Measurements from ENCODE around the gene CDIPT.

The CDIPT gene, protein sequence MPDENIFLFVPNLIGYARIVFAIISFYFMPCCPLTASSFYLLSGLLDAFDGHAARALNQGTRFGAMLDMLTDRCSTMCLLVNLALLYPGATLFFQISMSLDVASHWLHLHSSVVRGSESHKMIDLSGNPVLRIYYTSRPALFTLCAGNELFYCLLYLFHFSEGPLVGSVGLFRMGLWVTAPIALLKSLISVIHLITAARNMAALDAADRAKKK

DNA sequence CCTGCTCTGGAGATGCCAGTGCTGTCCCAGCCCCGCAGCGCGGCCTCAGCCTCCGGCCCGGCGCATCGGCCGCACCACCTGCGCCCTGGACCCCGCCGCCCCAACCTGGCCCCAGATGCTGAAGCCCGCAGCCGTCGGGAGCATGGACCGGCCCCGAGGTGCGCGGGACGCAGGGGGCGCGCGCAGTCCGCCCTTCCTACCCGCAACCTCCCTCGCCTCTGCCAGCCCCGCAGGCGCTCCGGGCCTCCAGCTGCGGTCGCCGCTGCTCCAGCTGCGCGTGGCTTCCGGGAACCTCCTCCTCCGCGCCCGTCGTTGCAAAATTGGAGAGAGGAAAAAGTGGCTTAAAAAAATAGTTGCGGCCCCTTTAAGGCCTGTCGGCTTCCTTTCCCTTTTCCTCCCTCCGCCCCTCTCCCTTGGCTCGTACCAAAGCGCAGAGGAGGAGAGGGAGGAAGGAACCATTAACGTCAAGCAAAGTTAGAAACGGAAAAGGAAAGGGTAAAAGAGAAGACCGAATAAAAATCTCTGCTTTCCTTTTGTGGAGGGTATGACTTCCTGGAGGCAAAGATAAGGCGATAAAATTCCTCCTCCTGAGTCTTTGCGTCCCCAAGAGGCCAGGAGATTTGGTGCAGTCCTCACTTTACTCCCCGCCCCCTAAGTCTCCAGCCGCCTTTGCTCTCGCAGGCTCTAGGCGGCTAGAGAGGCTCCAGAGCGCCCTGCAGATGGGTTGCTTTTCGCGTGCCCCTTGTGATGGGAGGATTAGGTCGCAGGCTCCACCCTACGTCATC is at the start of gene CDIPT:
Gene CDIPT, minus strand, starts transcription at position 343 of the 785 bp plus-strand sequence. CDS start 369 bp downstream, outside the sequence.
- DNase-seq, result peak; percentile 90 to 97

DNA sequence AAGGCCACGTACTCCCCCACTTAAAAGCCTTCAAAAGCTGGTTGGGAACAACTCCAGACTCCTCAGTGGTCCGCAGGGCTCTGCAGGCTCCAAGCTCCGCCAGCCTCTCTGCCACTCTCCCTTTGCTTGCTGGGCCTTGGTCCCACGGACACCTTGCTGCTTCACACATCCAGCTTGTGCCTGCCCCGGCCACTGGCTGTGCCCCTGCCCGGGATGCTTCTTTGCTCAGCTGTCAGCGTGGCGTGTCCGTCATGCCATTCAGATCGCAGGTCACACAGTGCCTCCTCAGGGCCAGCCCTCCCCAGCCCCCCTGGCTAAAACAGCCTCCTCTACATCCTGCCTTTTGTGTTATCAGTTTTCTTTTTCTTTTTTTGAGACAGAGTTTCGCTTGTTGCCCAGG is 49.1 kb upstream of the CDIPT start:
- no peak for DNase-seq

DNA sequence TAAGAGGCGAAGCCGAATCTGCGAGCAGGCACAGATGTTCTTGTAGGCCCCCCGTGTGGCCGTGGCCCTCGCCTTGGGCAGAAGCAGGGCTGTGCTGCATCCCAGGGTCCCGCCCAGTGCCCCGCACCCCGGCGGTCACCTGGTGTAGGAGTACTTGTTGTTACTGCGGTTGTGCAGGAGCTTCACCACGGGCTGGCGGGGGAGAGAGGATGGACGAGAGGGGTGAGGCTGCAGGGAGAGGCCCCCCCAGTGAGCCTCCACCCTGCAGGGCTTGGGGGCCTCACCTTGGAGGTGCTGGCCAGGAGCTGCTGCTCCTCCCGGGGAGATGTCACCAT is 48.6 kb upstream of the CDIPT start:
- no peak for DNase-seq

DNA sequence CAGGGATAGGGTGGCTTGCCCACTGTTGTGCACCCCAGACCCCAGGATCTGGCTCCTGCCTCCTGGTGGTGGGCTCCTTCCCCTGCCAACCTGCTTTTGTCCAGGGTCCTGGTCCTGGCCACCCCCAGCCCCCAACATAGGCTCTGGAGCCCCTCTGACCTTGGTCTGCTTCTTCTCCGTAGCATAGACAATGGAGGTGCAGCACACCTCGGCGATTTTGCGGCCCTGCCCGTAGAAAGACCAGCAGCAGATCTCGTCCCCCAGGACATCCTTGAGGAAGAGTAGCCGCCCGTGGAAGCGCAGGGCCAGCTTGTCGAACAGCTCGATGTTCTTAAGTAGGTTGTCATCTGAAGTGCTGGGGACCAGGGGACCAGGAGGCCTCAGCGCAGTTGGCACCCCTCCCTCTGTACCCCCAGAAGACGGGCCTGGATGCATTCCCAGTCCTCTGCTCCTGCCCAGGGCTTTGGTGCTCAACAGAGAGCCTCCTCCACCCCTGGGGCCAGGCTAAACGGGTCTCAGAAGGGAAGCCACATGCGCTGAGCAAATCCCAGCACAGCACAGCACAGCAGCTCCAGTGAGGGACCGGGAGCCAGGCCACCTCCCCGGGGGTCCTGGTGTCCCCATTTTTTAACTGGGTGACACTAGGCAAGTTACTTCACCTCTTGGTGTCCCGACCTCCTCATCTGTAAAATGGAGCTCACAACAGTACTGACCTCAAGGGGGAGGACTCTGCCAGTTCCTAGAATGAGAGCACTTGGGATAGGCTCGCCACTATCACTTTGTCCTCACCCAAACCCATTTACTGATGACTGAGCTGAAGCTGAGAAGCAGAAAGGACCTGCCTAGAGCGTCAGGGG is 48.0 kb upstream of the CDIPT start:
- DNase-seq, result no peak

DNA sequence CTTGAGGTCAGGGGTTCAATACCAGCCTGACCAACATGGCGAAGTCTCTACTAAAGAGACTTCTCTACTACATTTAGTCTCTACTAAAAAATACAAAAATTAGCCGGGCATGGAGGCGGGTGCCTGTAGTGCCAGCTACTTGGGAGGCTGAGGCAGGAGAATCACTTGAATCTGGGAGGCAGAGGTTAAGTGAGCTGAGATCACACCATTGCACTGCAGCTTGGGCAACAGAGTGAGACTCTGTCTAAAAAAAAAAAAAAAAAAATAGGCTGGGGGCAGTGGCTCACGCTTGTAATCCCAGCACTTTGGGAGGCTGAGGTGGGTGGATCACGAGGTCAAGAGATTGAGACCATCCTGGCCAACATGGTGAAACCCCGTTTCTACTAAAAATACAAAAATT is 46.8 kb upstream of the CDIPT start:
- DNase-seq, result peak in 1 of 2 donors; percentile 50

DNA sequence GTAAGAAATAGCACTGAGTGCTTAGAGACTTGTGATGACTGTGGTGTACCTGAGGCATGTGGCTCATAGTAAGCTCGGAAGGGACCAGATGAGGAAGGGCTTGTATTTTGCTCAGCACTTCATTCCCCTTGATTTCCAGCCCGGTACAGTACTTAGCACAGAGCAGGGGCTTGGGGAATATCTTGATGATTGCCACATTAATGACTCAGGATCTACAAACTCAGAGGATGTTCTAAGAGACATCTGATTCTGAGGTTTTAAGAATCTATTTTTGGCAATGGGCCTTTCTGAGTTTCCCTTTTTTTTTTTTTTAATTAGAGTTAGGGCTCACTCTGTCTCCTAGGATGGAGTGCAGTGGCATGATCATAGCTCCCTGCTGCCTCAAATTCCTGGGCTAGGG is 46.4 kb upstream of the CDIPT start:
- peak; percentile 73 to 96 for DNase-seq

DNA sequence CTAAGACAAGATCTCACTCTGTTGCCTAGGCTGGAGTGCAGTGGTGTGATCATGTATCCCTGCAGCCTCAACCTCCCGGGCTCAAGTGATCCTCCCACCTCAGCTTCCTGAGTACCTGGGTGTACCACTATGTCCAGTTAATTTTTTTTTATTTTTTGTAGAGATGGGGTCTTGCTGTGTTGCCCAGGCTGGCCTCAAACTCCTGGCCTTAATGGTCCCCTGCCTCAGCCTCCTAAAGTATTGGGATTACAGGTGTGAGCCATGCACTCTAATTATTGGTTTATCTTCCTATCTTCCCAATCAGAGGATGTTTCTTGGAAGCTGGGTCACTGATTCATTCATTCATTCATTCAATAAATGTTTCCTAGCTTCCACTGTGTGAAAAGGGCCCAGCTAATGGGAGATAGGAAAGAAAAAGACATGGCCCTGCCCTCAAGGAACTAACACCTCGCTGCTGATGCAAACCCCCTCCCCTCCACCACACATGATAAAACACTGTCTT is 45.7 kb upstream of the CDIPT start:
- no peak for DNase-seq

DNA sequence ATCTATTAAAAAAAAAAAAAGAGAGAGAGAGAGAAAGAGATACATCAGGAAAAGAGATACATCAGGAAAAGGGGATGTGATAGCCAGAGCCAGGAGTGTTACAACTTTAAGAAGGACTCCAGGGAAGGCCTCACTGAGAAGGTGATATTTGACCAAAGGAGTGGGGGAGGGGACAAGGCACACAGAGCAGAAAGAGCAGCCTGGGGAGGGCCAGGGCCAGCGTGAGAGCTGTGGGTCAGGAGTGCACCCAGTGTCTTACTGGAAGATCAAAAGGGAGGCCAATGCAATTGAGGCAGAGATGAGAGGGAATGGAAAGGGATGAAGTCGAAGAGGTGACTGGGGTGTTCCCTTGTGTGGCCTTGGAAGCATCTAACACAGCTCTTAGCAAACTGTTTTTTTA is 44.9 kb upstream of the CDIPT start:
- DNase-seq, result no peak

DNA sequence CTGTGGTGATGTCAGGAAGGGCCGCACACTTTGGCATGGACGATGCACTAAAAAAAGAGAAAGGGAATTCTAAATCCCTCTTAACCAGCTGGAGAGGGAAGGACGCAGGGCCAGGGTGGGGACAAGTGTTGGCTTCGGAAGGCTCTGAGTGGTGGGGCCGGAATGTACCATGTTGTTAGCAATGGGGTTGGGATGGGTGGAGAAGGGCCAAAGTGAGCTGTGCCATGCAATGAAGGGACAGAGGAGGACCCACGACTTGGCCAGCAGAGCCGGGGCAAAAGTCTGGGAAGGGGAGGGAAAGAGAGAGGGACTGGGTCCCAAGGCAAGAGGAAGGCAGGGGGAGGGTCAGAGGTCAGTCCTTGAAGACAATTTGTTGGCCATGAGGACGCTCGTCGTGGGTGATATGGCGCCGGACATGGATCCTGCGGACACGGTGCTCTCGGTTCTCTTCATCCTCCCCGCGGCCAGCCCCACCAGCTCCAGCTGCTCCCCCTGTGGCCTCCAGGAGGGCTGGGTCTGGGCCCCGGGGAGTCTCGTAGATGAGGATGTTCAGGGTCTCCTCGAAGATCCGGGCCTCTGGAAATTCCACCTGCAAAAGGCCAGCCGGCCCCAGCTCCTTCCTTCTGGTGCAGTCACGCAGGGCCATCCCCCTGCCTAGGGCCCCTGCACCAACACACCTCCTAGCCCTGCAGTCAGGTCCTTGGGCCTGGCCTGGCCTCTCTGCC is 43.7 kb upstream of the CDIPT start:
- no peak for DNase-seq

DNA sequence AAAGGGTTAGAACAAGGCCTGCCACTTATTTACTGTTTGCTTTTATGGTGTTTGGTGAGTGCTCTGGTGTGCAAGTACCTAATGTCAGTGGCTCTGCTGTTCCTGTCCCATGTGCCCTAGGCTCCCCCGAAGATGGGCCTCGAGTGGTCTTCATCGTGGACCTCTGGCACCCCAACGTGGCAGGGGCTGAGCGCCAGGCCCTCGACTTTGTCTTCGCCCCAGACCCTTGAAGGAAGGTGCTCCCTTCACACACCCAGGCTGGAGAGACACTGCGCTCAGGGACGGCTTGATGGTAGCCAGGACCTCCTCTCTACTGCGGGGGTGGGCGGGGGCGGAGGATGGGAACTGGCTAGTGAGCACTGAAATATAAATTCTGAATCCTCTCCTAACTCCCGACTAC is 42.6 kb upstream of the CDIPT start:
- DNase-seq, result no peak

DNA sequence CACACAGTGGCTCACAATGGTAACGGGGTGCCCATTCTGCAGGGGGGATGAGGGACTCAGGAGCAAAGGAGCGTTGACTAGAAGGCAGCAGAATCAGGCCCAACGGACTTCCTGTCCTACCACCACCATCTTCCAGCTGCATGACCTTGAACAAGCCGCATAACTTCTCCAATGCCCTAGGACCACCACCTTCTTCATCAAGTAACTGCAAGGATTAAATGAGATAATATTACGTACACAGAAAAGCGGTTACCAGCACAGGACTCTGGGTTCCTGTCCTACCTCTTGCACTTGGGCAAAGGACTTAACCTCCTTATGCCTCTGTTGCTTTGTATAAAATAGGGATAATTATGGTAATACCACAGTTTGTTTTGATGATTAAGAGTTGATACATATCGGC is 41.9 kb upstream of the CDIPT start:
- DNase-seq, result no peak

DNA sequence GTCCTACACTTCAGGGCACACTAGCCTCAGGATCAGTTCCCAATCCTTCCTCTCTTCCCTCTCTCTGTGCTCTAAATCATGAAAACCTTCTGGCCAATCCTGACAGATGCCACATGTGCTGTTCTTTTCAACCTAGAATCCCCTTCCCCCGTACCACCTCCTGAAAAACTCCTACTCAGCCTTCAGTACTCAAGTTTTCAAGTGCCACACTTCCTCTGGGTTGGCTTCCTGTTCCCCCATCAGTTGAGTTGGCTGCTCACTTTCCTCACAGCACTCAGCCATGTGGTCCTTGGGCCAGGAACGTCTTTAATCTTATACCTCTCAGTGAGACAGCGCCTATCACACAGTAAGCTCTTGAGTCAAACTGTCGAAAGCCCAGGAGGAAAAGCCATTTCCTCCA is 40.6 kb upstream of the CDIPT start:
- DNase-seq, result peak in 1 of 2 donors; percentile 11

DNA sequence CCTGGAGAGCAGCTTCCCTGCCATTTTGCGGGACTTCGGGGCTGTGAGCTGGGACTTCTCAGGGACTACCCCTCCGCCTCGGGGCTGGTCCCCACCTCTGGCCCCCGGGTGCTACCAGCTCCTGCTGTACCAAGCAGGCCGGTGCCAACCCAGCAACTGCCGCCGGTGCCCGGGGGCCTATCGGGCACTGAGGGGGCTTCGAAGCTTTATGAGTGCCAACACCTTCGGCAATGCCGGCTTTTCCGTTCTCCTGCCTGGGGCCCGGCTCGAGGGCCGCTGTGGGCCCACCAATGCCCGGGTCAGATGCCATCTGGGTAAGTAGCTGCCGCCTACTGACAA is 38.5 kb upstream of the CDIPT start:
- DNase-seq, result no peak

DNA sequence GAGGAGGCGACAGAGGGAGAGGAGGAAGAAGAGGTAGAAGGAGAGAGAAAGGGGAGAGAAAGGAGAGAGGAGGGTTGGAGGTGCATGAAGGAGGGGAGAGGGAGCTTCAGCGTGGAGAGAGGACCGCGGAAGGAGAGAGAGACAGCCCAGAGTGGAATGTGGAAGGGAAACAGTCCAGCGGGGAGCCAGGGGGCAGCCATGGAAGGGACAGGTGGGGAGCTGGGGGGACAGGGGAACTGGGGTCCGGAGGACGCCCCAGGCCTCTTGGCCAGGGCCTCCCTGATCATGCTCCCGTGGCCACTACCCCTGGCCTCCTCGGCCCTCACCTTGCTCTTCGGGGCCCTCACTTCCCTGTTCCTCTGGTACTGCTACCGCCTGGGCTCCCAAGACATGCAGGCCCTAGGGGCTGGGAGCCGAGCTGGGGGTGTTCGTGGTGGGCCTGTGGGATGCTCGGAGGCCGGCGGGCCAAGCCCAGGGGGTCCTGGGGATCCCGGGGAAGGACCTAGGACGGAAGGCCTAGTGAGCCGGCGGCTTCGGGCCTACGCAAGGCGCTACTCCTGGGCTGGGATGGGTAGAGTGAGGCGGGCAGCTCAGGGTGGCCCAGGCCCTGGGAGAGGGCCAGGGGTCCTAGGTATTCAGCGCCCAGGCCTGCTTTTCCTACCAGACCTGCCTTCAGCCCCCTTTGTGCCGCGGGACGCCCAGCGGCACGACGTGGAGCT is 38.0 kb upstream of the CDIPT start:
- DNase-seq, result no peak

DNA sequence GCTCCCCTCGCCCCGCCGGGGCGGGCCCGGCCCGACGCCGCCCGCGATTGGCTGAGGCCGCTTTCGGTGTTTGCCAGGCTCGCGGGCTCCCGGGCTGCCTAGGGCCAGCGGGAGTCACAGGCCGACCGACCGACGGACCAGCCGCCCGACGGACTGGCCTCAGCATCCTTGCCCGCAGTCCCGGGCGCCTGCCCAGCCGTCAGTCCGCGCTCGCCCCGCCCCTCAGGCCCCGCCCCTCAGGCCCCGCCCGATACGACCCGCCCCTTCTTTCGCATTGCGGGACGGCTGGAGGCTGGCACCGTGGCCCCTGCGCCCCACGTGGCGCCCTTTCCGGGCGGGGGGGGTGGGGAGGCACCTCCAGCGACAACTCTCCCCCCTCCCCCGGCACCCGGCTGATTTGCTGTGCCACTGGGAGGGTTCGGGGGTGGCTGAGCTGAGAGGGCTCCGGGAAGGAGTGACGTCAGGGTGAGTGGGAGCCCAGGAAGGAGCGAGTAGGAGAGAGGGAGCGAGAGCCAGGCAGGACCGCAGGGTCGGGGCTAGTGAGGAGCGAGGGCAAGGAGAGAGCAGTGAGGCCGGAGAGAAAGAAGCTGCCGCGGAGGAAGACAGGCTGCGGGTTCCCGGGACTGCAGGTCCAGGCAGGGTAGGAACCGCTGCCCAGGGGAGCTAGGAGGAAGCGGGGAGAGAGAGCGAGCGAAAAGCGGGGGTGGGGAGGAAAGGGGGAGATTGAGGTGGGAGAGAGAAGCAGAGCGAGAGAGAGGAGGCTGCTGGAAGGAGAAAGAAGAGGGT is 37.3 kb upstream of the CDIPT start, which contains the start of gene ASPHD1:
Gene ASPHD1, plus strand, starts transcription at position 387 of the 786 bp plus-strand sequence. CDS start 484 bp downstream, outside the sequence.
- peak; percentile 74 to 92 for DNase-seq

DNA sequence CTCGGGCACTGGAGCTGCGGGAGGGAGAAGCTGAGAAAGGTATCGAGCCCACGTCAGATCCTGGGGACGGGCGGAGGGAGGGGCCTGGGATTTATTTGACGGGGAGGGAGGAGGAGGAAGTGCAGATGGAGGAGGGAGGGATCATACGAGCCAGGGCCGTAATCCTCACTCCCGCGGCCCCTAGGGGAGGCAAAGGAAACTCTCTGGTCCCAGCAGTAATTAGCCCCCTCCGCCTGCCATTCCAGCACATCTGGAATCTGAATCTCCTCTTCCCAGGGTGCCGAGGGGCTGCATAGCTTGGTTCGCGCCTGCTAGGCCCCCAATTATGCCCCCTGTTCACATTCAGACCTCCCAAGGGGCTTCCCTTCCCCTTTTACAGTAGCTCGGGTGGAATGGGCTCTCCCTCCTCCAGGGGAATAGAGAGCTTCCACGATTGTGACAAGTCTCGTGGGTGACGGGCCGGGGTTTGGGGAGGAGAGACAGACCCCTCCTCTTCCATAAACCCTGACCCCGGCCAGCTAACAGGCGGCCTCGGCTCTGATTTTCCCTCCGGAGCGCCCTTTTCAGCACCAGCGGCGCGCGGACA is 36.6 kb upstream of the CDIPT start, which contains the start of gene SEZ6L2:
Gene SEZ6L2, minus strand, starts transcription at position 35 of the 586 bp plus-strand sequence. CDS start 531 bp downstream, outside the sequence.
- DNase-seq, result peak; percentile 69 to 75

DNA sequence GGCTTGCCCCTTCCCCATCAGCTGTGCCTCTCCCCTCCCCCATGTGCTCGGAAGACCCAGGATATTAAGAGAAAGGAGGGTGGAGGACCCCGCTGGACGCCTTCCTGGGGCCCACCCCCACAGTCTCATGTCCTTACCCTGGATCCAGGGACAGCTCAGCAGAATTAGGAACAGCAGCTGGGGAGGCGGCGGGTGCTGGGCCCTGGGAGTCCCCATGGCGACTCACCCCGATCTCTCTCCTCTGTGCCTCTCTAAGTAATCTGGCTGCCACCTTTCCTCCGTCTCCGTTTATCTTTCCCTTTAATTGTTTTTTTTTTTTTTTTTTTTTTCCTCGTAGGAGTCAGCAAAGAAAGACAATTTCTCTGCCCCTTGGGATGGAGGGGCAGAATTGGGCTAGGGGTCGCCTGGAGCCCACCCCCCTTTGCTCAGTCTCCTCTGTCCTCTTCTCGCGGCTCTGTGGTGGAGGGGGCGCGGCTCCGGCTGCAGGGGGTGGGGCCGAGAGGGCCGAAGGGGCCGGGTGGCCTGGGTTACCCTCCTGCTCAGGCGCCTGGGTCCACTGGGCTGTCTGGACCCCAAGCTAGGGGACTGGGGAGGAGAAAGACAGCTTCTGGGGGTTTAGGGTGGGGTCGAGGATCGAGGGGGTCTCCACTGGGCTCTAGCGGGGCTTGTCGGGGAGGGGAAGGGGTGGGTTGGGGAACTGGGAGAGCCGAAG is 35.9 kb upstream of the CDIPT start:
- DNase-seq, result no peak

DNA sequence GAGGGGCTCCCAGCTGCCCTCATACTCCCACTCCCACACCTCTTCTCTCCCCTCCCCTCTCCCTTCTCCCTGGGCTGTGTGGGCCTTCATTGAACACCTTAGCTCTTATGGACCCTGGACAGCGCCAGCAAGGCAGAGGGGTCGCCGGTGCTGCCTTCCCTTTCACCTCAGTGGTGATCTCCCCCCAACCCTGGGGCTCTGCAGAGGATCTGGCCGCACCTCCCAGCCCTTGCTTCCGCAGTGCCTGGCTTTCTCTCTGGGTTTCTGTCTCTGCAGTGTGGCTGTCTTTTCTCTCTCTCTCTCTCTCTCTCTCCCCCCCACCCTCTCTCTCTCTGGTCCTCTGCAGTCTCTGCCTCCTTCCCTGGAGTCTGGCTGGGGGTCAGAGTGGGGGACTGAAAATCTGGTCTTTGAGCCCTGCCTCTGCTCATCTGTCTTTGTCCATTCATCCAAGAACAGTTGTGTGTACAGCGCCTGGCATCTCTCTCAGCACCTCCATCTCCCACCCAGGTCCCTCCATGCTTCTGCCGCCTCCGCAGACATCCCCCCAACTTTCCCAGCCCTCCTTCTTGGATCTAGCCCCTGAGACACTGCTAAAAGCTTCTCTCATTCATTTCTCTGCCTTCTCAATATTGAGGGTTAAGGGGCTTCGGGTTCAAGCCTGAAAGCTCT is 35.2 kb upstream of the CDIPT start:
- DNase-seq, result no peak

DNA sequence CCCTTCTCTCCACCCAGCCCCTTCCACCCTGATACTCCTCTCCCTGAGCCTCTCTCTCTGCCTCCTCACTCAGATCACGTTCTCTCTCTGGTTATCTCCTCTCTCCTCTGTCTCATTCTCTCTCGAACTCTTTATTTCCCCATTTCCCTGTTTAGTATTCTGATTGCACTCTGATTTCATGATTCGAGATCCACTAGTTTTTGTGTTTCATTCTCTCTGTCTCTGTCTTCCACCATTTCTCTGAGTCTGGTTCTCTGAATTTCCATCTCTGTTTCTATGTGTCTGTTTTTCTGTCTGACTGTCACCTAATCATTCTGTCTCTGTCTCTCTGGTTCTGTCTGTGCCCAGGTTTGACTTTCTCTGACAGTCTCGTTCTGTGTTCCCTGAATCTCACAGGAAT is 34.3 kb upstream of the CDIPT start:
- no peak for DNase-seq

Measured in inflammatory macrophage treated with lipopolysaccharide for 1 hour (primary cell).